ENCODE data around the gene KCNMA1.

KCNMA1 gene

DNA sequence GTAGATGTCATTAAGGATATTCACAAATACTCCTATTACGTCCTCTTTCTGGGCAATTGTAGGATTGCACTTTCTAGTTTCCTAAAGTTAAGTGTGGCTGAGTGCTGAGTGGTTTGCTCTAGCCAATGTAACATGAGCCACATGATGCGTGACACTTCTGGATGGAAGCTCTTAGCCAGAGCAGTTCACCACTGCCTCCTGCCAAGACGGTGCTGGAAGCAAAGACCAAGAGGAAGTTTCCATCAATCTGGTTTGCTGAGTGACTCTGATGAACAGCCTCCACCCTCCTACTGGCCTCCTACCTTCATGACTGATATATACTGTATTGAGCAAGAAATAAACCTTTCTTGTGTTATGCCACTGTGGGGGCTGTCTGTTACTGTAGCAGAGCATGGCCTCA, 318.1 kb downstream of the KCNMA1 start:
- DNase-seq = peak; percentile 61

DNA sequence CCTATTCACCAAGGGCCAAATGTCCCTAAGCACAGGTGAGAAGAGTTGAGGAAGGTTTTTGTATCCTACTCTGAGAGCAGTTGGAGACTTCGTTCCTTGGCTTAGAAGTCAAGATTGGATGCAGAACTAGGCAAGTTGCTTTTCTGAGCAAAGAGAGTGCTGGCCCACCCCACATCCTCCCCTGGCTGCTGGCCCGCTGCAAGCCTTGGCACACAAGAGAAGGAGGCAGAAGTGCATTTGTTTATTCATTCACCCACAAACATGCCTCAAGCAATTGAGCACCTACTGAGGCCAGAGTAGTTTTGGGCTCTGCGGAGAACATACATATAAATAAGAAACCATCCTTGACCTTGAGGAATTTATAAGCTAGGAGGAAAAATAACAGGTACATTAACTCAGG, 318.9 kb downstream of the KCNMA1 start:
- DNase-seq = no peak

DNA sequence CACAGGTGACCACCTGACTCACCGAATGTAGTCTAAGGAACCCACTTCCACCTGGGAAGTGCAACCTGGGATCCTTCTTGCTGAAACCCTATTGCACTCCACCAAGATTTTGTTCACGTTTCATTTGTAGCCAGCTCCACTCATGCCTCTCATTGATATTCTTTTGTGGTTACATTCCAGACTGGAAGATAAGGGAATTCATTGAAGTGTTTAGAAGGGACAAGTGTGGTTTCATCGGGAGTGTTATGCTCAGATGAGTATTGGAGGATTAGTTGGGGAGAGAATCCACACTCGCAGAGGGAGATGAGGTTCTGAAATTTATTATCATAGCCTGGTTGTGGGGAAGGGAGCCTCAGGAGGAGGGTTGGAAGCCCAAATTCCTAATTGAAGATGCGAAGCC, 320.4 kb downstream of the KCNMA1 start:
- DNase-seq = peak; percentile 25

DNA sequence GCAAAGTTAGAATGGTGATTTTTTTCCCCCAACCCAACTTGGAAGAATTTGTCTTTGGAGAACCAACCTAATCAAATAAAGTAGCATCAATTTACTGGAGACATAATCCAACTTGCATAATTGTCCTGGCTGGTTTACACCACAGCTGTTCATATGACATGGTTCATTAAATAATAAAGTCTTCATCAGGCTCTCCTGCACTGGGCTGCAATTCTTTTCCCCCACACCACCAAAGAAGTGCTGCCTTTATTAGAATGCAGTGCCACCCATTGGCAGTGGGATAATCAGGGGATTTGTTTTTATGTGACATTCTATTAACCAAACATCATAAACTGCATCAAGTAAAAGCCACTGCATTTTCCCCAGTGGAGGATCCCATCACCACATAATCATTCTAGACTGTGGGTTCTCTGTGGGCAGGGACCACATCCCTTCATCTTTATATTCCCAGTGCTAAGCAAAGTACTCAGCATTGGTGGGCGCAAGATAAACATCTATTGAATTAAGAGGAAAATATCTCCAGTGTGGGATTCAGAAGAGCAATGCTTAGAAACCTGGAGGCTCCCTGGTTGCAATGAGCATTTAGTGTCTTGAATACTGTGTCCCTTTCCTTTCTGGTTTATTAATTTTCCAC, 322.0 kb downstream of the KCNMA1 start:
- no peak for DNase-seq

DNA sequence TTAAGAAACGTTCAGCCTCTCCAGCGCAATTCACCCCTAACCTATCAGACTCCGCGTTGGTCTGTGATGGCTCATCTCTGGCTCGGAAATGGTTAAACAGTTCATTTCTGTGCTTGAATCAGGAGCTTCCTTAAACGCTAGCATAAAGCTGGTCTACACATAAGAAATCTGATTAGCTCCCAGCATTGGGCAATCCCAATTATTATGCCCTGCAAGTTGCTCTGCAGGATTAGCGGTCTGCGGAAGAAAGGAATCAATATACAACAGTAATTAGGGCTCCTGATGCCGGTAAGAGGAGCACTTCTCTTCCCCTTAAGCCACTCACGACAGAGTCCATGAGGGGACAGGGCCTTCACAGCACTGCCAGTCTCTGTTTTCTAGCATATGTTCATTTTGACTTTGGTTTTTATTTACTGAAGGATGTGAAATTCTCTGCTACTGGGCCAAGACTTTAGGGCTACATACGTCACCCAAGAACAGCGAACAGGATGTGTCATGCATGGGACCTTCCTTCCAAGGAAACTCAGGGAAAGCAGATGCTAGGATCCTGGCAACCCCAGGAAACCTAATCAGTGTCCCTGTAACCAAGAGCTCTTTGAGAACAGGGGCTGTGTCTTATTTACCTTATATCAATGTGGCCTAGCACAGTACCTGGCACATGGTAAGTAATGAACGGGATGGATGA, 324.4 kb downstream of the KCNMA1 start:
- DNase-seq = peak; percentile 35

DNA sequence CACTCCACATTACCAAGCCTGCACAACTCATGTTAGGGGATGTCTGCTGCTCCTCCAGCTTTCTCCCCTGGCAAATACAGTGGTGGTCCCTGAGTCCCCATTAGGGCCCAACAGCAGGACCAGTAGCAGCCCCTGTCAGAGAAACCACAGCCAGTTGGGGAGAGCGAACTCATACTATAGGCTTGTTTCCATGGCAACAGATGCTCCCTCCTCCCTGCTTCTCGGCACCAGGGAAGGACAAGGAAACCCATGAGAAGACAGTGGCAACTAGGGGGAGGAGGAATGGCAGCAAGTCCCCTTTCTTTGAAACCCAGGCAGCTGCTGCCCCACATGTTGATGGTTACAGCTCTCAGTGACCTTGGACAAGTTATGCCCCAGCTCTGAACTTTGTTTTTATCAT, 326.4 kb downstream of the KCNMA1 start:
- peak; percentile 48 for DNase-seq

DNA sequence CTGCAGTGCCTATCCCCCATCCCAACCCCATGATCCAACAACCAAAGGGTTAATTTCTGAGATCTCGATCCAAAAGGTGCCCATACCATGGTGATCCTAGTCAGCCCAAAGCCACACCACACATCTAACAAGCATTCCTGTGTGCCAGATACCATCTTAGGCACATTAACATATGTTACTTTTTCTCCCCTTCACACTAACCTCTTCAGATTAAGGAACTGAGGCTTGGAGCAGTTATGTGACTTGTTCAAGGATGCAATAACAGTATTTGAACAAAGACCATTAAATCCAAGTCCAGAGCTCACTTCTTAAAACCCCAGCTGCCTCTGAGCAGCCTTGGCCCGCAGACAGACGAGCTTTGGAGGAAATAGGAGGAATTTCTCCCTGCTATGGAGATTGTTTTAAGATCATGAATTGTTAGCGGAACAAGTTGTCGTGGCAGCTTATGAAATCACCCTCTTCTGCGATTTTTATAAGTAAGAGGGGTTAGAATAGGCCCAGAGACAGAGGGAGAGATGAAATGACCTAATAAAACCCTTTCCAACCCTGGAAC, 327.2 kb downstream of the KCNMA1 start:
- no peak for DNase-seq

DNA sequence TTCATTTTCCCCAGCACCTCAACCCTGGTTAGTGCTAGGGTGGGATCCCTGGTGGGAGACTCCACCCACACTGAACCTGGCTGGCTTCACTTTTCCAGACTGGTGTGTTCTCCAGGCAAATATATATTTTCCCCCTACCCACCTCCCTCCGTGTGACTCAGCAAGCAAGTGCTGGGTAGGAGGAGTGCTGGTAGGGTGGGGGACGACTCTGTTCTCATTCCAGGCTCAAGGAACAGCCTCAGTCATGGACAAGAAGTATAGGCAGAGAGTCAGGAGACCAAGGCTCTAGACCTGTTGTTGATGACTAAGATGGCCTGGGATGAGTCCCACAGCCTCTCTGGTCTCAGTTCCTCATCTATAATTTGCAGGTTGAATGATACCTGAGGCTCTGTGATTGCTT, 328.1 kb downstream of the KCNMA1 start:
- DNase-seq = no peak

DNA sequence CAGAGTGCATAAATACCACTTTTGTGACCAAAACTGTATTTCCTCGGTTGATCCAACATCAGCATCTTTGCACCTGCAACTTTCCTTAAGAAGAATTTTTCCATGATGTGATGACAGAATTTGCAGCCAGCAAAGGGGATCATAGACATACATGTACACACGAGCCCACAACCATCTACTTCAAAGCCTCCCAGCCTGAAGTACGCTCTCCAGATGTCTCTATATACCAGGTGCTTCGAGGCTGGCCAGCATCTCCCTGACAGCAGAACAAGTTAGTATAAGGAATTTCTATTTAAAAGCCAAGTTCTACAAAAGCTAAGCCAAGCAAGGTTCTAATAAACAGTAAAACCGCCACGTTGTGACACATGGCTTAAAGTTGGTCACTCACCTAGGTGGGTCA, 328.5 kb downstream of the KCNMA1 start:
- no peak for DNase-seq

DNA sequence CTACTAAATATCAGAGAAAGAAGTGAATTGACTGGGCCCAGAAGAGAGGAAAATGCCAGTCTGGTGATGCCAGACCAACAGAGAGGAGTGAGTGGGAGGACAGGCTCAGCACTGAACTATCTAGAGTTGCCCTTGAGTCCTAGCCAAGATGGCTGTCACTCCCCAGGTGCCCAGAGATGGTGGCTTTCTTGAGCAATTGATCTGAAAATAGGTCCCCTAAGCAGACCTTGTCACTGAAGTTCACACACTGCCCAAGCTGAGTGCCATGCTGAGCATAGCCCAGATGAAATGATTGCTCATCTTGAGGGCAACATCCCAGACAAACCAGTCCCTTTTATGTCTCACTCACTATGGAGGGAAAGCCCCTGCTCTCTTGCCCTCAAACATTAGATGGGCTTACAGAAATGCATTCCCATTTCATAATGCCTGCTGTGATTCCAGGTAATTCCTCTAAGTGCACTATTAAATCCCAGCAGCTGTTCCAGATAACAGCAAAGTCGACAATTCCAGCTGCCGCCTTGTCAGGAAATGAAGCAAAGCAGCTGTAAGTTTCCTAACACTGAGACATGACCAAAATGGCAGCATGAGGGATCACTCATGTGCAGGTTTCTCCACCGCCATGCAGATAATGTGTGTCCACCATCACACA, 329.4 kb downstream of the KCNMA1 start:
- DNase-seq = no peak

DNA sequence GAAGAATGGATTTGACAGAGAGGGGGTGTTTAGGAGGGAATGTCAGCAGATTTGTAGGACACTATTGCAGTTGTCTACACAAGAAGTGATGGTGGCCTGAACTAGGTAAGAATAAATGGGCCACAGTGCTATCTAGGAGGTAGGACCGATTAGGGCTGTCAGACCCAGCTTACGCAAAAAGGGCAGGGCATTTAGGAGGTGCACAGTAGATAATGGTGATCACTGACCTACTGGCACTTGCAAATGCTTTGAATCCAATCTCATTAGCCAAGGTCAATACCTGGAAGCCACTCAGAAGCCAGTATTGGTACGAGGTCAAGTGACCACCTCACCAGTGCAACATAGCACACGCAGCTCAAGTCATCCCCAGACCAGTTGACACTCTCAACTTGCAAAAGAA, 330.9 kb downstream of the KCNMA1 start:
- DNase-seq = no peak

DNA sequence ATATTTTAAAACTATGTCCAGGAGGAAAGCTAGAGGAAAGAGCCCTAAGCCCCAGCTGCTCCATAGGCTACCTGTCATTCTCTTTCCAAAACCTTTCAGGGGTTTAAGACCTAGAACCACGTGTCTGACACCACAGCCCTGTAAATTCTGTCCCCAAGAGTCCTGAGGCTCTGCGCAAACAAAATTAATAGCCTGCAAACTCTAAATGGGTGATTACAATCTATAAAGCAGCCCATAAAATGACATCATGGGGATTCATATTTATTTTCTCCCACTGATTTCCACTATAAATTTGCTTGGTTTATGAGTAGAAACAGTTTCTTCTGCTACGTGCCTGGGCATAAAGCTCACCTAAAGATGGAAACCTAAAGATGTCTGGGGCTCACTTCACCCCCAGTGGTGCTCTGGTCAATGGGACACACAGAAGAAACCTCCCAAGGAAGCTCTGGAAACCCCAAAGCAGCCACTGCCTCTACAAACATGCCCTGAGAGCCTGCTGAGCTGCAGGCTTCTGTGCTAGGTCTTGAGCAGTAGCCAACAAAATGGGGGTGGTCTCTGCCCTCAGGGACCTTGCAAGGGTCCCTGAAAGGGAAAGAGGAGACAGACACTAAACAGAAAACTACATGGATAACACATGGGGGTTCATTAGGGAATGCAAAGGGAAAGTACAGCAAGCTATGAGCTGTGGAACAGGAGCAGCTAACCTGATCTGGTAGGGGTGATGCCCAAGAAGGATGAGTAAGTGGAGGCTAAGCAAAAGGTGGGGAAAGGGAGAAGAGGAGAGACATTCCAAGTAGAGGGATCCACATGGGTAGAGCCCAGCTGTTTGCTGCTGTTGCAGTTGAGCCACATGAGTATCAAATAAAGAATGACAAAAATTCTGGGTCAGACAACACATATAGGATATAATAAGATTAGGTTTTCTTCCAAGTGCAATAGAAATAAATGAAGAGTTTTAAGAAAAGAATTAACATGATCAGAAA, 331.7 kb downstream of the KCNMA1 start:
- peak; percentile 80 for DNase-seq

DNA sequence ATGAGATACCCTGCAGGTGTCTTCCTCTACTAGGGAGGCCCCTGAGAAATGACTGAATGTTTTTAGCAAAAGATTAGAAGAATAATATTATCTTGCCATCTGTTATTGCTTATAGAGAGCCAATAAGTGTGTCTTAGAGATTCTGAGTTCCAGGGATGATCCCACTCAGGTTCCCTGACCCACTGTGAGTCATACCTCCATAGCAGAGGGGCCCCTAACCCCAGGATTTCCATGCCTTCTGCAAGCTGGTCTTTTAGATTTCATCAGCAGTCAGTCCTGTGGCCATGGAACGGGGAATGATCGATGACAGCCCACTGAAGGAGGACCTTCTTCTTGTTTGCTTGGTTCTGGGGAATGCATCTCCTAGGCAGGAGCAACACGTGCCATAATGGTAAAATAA, 333.4 kb downstream of the KCNMA1 start:
- DNase-seq = no peak

DNA sequence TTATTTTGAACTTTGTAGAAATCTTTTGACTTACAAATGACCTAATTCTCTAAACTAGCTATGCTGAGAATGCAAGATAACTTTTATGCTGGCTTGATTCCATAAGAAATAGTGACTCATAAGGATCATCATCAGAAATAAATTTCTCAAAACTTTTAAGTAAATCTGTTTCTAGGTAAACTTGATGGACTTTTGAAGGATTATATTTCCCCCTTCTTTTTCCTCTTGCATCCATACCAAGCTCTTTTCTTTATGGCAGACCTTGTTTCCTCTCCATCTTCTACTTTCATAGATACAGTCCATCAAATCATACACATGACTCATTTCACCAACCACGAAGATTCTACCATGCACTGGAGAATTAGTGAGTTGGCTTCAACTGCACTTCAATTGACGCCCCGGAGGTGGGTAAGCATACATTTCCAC, 336.3 kb downstream of the KCNMA1 start:
- peak; percentile 78 for DNase-seq

DNA sequence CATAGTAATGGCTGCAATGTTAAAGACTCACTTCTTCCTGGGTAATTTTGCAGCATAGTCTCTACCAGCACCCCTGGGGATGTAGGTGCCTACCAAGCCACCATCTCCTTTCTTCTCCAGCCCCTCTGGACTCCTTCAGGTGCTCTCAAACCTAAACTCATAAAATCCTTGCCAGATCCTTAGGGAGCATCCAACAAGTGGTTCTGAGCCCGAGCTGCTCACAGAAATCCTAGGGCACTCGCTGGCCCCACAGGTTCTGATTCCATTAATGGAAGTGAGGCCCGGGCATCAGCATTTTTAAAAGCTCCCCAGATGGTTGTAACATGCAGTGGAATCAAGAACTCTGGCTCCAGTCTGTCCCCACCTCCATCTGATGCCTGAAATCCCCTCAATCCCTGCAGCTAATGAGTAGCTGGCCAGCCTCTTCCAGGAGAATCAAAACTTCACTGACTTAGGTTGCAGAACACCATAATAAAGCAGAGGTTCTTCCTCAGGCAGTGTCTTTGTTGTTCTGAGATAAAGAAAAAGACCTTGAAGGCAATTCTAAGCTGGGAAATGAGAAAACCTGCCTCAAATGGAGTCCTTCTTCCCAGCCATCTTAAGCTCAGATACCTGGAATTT, 336.8 kb downstream of the KCNMA1 start:
- DNase-seq = no peak

DNA sequence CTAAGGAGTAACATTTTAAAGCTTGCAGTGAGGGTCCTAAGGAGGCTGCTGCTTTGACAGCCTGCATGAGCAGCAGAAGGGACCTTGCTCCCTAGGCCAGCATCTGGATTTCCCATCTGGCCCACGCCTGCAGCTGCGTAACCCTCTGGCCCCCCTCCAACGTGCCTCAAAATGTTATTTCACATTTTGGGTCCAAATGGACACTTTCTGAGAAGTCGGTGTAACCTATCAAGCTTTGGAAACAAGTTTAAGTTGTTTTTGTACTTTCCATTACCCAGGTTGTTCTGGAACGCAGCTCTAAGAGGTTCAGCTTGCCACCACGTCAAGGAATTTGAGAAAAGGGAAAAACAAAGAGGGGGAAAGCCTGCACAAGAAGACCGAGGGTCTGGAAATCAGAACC, 338.3 kb downstream of the KCNMA1 start:
- no peak for DNase-seq

DNA sequence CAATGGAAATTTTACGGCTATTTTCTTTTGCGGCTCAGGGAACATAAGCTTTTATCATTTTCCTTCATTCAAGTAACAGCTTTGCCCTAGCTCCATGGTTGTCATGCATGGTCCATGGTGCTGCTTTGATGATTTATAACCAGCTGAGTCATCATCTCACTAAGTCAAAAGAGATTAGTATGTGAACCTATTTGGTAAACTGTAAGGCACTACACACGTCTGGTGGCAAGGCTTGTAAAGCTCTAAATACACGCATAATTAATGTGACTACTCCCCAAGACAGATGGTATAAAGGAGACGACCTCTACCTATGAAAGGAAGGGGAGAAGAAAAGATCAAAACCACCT, 340.2 kb downstream of the KCNMA1 start:
- DNase-seq = peak; percentile 76

DNA sequence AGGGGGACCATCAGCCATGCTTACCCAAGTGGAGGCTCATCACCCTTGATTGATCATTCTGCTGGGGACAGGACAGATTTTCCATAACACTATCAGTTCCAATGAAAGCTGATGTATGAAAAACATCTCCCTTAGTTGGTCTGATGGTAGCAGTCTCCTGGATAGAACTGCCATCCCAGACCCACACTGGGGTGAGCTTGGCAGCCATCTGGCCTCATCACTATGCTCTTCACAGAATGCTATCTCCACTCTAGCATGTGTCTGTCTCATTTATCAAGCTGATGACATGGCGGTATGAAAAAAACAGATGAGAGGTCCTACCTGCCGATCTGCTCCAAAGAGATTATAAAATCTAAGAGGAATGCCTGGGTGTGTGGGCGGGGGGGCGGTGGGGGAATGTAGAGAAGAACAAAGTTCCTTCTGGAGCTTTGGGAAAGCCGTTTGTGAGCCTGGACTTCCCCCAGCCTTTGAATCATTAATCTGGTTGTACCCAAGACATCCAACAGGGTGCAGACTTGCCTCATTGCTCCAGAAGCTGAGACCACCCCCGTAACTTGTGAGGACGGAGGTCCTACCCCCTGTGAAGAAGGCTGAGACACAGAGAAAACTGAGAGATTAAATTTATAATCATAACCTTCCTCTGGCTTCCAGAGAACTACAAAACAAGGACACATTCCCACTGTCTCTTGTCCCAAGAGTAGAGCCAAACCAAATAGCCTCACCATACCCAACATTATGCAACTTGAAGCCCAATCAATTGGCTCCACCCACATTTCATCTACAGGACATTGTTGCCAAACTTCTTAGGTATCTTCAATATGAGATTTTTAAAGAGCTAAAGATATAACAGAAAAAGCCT, 340.8 kb downstream of the KCNMA1 start:
- no peak for DNase-seq

DNA sequence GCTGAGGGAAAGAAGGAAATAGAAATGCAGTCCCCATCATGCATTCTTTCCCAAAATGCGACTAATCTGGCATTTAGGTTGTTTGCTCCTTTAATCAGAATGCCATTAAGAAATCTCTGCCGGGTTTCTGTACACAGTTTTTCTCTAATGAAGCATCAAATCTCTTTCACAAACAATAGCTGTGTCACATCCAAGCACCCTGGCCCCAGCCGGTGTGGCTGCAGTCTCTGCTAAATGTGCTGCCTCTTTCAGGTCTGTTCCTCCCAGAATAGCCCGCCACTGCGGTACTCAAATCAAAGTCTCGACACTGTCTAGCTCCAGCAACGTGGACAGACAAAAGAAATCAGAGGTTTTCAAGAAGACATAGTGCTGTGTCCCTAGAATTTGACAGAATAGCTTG, 343.8 kb downstream of the KCNMA1 start:
- DNase-seq = no peak

DNA sequence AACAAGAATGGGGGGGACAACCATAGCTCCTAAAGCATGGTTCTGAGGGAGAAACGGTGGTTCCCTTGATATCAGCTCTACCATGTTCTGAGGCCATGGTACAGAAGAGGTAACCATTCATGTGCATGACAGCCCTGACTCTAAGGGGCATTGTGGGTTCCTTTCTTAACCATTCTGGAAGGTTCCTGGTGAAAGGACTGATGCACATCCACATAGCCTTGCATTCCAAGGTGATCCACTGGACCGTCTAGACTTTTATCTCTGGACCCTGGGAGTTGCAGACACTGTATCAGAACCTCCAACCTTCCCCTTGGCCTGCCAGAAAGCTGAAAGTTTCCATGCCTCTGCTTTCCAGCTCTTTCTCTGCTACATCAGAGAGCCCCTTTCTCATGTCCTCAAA, 344.3 kb downstream of the KCNMA1 start:
- no peak for DNase-seq
